B cell (primary cell): ENCODE data around the gene FBXW5. TPM values are rescaled to one million over a fixed set of nuclear protein-coding genes. Genes with fewer than 3 reads are reported as not detected.

Experiments used
- ATAC-seq: fragments of 200-7000 bp; cut with Tn5 transposase; one replicate; pipeline ENCODE4 v1.10.0; 2021; ENCODE audit warnings: low read depth, mild to moderate bottlenecking, moderate number of reproducible peaks, moderate library complexity
- CTCF ChIA-PET: fragments of 350-600 bp; sonication (Branson Sonifier 250); formaldehyde crosslinking; loops from one replicate; lab custom pipeline; 2021; ENCODE audit warnings: antibody characterized with exemption, inconsistent platforms; lab: Charles Lee
- POLR2A ChIA-PET: fragments of 350-600 bp; sonication (Branson Sonifier 250); formaldehyde crosslinking; loops from one replicate; lab custom pipeline; 2021; ENCODE audit warnings: antibody characterized with exemption; lab: Charles Lee
- DNase-seq: peaks from one replicate; pipeline ENCODE4 v3.0.0; 2013
- H2AFZ ChIP-seq: 2 replicates; pipeline ENCODE4 v1.6.1; 2012; ENCODE audit warnings: mild to moderate bottlenecking, low read depth, low read length; ENCODE audit not compliant: insufficient read depth, poor library complexity, severe bottlenecking
- H3K27ac ChIP-seq, 2 donors: 1 replicate in 1 of 2; 2 replicates in 1 of 2; pipeline ENCODE4 v1.5.1; 2012 to 2013; ENCODE audit warnings: low read length in 2 of 2, mild to moderate bottlenecking in 2 of 2, moderate library complexity in 1 of 2
- H3K27me3 ChIP-seq, 4 experiments: fragments of 200-600 bp in 1 of 4; sonication (generic) in 1 of 4; replicated peaks in 1 of 4; 1 replicate in 2 of 4; 2 replicates in 2 of 4; pipeline versions ENCODE4 v1.6.1 to v1.7.0; 2013 to 2016; ENCODE audit warnings: low read length in 3 of 4, mild to moderate bottlenecking in 2 of 4, mixed read lengths in 1 of 4, moderate library complexity in 1 of 4; ENCODE audit not compliant: insufficient read depth in 4 of 4, control insufficient read depth in 3 of 4; ENCODE audit errors: control extremely low read depth in 1 of 4
- H3K36me3 ChIP-seq, 2 experiments: replicated peaks in 1 of 2; 1 replicate in 1 of 2; 2 replicates in 1 of 2; pipeline versions ENCODE4 v1.6.1 to v1.7.1; 2013; ENCODE audit warnings: low read length in 1 of 2; ENCODE audit not compliant: insufficient read depth in 2 of 2, control insufficient read depth in 1 of 2; ENCODE audit errors: control extremely low read depth in 1 of 2, extremely low read depth in 1 of 2
- H3K4me1 ChIP-seq, 2 donors: fragments of 200-600 bp in 1 of 2; sonication (generic) in 1 of 2; 1 replicate in 1 of 2; 2 replicates in 1 of 2; pipeline versions ENCODE4 v1.5.1 to v1.6.1; 2013 to 2017; ENCODE audit warnings: low read length in 2 of 2; ENCODE audit not compliant: control insufficient read depth in 2 of 2, insufficient read depth in 2 of 2
- H3K4me2 ChIP-seq: replicated peaks from 2 replicates; pipeline ENCODE3; 2012; ENCODE audit warnings: mild to moderate bottlenecking, low read depth, low read length; ENCODE audit not compliant: poor library complexity, severe bottlenecking
- H3K4me3 ChIP-seq, 5 experiments: fragments of 200-600 bp in 1 of 5; sonication (generic) in 1 of 5; 1 replicate in 3 of 5; 2 replicates in 2 of 5; pipeline versions ENCODE4 v1.5.1 to v1.7.0; 2011 to 2016; ENCODE audit warnings: low read length in 4 of 5, mild to moderate bottlenecking in 4 of 5, low read depth in 2 of 5, control low read depth in 1 of 5, moderate library complexity in 1 of 5; ENCODE audit not compliant: insufficient read depth in 1 of 5; ENCODE audit errors: control extremely low read depth in 1 of 5, extremely low read depth in 1 of 5
- H3K79me2 ChIP-seq: fragments of 200-600 bp; sonication (generic); one replicate; pipeline ENCODE4 v1.6.0; 2016; ENCODE audit warnings: low read length; ENCODE audit not compliant: control insufficient read depth, insufficient read depth
- H3K9ac ChIP-seq: fragments of 200-600 bp; sonication (generic); 2 replicates; pipeline ENCODE4 v1.6.1; 2017; ENCODE audit warnings: mild to moderate bottlenecking, low read length, moderate library complexity
- H3K9me3 ChIP-seq, 3 donors: one replicate each; pipeline versions ENCODE4 v1.6.1 to v1.7.1; 2013; ENCODE audit warnings: low read length in 2 of 3; ENCODE audit not compliant: control insufficient read depth in 2 of 3, insufficient read depth in 1 of 3; ENCODE audit errors: control extremely low read depth in 1 of 3
- H4K20me1 ChIP-seq: 2 replicates; pipeline ENCODE4 v1.6.0; 2012; ENCODE audit warnings: mild to moderate bottlenecking, low read length; ENCODE audit not compliant: insufficient read depth, control insufficient read depth, poor library complexity, severe bottlenecking
- H3K27ac Mint-ChIP-seq: one replicate; pipeline ENCODE4 v1.8.0; 2021; ENCODE audit warnings: mixed read lengths
- H3K27me3 Mint-ChIP-seq: one replicate; pipeline ENCODE4 v1.8.0; 2021; ENCODE audit warnings: mixed read lengths
- H3K4me1 Mint-ChIP-seq: one replicate; pipeline ENCODE4 v1.8.0; 2021; ENCODE audit warnings: mixed read lengths
- H3K4me3 Mint-ChIP-seq: one replicate; pipeline ENCODE4 v1.8.0; 2021; ENCODE audit warnings: mixed read lengths
- H3K9me3 Mint-ChIP-seq: one replicate; pipeline ENCODE4 v1.8.0; 2022; ENCODE audit warnings: mixed read lengths; ENCODE audit not compliant: insufficient read depth
- EZH2 ChIP-seq: IDR thresholded peaks from 2 replicates; pipeline ENCODE4 v1.6.1; 2012; ENCODE audit warnings: borderline replicate concordance, low read depth, mild to moderate bottlenecking, moderate library complexity, low read length; ENCODE audit not compliant: insufficient read depth, poor library complexity, severe bottlenecking
- WGBS: methylation state at CpG from one replicate; pipeline ENCODE4 v1.1.5; 2013; ENCODE audit warnings: missing lambda C conversion rate; ENCODE audit not compliant: insufficient coverage; 5-methylcytosine and 5-hydroxymethylcytosine counted together
- intact Hi-C: fragments of 100-400 bp; cut with micrococcal nuclease; formaldehyde crosslinking; loops from one replicate; pipeline ENCODE4 v1.10.0; 2022
- polyA plus RNA-seq: library from polyadenylated mRNA; depleted of rRNA; stranded (reverse); fragments of >200 nt; gene quantifications from 2 replicates; pipeline ENCODE4 v1.2.3, GENCODE V29; 2012
- total RNA-seq, 2 donors: library from RNA; stranded (reverse); fragments of 120-200 nt in 1 of 2; gene quantifications; 1 replicate in 1 of 2; 2 replicates in 1 of 2; pipeline versions ENCODE4 v1.2.3 to v1.2.4, GENCODE V29; 2013 to 2022
- TF ChIP-seq, protein P1 (sequence below): fragments of 200-600 bp; IDR thresholded peaks from one replicate; pipeline ENCODE4 v1.8.0; 2022; ENCODE audit warnings: antibody characterized with exemption, mild to moderate bottlenecking

FBXW5 gene
- total and polyA plus RNA-seq, 2 donors (not counting 1 experiment from before 2014, with no cell fraction given) = 99.6 to 195 TPM

DNA sequence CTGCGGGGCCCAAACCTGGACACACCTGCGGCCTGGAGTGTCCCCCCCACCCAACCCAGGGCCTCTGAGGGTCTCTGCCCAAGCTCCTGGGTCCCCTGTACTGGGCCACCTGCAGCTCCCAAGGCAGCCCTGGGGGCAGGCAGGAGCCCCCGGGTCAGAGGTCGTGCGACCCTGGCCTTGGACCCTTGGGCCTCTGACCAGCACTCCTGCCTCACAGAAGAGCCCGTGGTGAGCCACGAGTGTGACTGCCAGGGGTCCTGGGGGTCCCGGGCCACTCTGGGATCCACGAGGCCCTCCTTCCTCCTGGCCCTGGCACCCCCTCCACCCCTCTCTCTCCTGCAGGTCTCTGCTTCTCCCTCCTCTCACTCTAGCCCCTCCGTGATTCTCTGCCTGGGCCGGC lies 27.8 kb upstream of the FBXW5 start:
- H3K4me1 Mint-ChIP-seq = peaks cover 3% of the 10 kb centered on the region
- no peak for ATAC-seq
- no peaks in the 10 kb centered on the region for H3K36me3 ChIP-seq
- DNase-seq = no peak
- 86% methylated on average over 11 of the region's 11 CpGs for WGBS
- no peak overlapping the region for H3K27ac ChIP-seq
- no peak overlapping the region for H2AFZ ChIP-seq
- TF ChIP-seq EZH2 = no peak
- TF ChIP-seq, protein P1, sequence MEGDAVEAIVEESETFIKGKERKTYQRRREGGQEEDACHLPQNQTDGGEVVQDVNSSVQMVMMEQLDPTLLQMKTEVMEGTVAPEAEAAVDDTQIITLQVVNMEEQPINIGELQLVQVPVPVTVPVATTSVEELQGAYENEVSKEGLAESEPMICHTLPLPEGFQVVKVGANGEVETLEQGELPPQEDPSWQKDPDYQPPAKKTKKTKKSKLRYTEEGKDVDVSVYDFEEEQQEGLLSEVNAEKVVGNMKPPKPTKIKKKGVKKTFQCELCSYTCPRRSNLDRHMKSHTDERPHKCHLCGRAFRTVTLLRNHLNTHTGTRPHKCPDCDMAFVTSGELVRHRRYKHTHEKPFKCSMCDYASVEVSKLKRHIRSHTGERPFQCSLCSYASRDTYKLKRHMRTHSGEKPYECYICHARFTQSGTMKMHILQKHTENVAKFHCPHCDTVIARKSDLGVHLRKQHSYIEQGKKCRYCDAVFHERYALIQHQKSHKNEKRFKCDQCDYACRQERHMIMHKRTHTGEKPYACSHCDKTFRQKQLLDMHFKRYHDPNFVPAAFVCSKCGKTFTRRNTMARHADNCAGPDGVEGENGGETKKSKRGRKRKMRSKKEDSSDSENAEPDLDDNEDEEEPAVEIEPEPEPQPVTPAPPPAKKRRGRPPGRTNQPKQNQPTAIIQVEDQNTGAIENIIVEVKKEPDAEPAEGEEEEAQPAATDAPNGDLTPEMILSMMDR = no peak
- H3K9me3 ChIP-seq = no peaks in the 10 kb centered on the region
- H3K9me3 Mint-ChIP-seq = no peaks in the 10 kb centered on the region
- ChIA-PET CTCF (no interaction called here), POLR2A (no interaction called here)
- H4K20me1 ChIP-seq = no peaks in the 10 kb centered on the region
- H3K9ac ChIP-seq = no peak overlapping the region
- no peaks in the 10 kb centered on the region for H3K4me1 ChIP-seq
- H3K27ac Mint-ChIP-seq = no peak overlapping the region
- intact Hi-C loops = no loop called here
- no peaks in the 10 kb centered on the region for H3K79me2 ChIP-seq
- H3K4me3 Mint-ChIP-seq = no peak overlapping the region
- H3K4me3 ChIP-seq = no peak overlapping the region
- H3K4me2 ChIP-seq = no peak overlapping the region
- H3K27me3 Mint-ChIP-seq = peaks cover 6% of the 10 kb centered on the region
- H3K27me3 ChIP-seq = peaks cover 0 to 19% (median 3%) of the 10 kb centered on the region in 4 experiments

DNA sequence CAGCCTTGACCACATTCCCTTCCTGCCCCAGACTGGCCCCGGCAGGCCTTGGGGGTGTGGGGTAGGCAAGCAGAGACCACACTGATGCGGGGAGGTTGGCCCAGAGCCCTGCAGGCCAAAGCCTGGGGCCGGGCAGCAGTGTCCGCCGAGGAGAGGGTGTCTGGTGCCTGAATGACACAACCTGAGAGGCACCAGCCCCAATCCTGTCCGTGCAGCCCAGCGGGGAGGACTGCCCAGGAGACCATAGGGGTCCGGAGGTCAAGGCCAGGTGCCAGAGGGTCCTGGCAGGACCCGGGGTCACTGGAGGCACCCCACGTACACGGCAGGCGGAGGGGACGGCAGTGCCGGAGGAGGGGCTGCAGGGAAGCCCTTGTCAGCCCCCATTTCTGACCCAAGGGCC lies 27.2 kb upstream of the FBXW5 start:
- DNase-seq (no peak), ATAC-seq (no peak)
- ChIA-PET POLR2A (interaction anchor here (0.6 kb wide), 1 partner anchor 620 kb away, joined by 3 read pairs; no protein-coding TSS in a partner anchor), CTCF (no interaction called here)
- peaks cover 0 to 13% (median 1%) of the 10 kb centered on the region in 4 experiments for H3K27me3 ChIP-seq
- no peaks in the 10 kb centered on the region for H3K9me3 ChIP-seq
- Mint-ChIP-seq H3K4me3 (no peak overlapping the region), H3K9me3 (no peaks in the 10 kb centered on the region), H3K27me3 (peaks cover 6% of the 10 kb centered on the region), H3K4me1 (peaks cover 3% of the 10 kb centered on the region), H3K27ac (no peak overlapping the region)
- TF ChIP-seq EZH2 = no peak
- TF ChIP-seq, protein P1 = no peak
- no peaks in the 10 kb centered on the region for H3K4me1 ChIP-seq
- no peak overlapping the region for H3K4me2 ChIP-seq
- no peak overlapping the region for H3K9ac ChIP-seq
- no peaks in the 10 kb centered on the region for H3K79me2 ChIP-seq
- no peak overlapping the region for H2AFZ ChIP-seq
- WGBS = 92% methylated on average over 13 of the region's 14 CpGs
- H3K4me3 ChIP-seq = no peak overlapping the region
- H3K36me3 ChIP-seq = no peaks in the 10 kb centered on the region
- no peaks in the 10 kb centered on the region for H4K20me1 ChIP-seq
- intact Hi-C loops = no loop called here
- no peak overlapping the region for H3K27ac ChIP-seq
